IPS-NIHi11 (cell line): ENCODE results near the gene ALOXE3.

Experiments
- DNase-seq: peaks from one replicate; pipeline ENCODE4 v3.0.0; 2012; ENCODE audit warnings: mixed read lengths, low spot score

The ALOXE3 gene

DNA sequence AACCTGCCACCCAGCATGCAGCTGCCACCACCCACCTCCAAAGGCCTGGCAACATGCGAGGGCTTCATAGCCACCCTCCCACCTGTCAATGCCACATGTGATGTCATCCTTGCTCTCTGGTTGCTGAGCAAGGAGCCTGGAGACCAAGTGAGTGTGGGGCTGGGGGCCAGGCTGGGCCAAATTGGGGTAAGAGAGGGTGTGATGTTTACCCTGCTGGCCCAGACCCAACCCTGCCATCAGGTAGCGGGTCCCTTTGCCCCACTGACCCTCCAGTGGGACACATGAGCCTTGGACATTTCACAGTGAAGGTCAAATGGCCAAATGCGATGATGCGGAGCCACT lies 70.6 kb downstream of the ALOXE3 start:
- DNase-seq: no peak

DNA sequence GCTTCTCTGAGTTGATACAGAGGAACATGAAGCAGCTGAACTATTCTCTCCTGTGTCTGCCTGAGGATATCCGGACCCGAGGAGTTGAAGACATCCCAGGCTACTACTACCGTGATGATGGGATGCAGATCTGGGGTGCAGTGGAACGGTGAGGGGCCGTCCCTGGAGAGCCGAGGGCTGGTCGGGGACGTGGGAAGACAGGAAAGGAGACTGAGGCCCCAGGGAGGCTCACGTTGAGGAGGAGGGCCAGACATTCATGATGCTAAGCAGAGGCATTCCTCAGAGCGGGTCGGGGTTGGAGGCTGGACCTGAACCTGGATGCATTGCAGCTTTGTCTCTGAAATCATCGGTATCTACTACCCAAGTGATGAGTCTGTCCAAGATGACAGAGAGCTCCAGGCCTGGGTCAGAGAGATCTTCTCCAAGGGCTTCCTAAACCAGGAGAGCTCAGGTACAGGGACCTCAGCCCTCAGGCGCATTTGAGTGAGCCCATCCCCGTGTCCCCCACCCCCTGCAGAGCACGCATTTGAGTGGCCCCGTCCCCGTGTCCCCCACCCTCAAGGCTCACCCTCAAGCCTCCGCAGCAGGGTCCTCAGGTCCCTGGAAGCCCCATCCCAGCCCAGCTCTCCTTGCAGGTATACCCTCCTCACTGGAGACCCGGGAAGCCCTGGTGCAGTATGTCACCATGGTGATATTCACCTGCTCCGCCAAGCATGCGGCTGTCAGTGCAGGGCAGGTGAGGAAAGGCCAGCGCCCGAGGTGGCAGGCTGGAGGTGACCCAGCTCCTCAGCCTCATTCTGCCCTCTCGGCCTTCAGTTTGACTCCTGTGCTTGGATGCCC lies 71.2 kb downstream of the ALOXE3 start:
- no peak for DNase-seq

DNA sequence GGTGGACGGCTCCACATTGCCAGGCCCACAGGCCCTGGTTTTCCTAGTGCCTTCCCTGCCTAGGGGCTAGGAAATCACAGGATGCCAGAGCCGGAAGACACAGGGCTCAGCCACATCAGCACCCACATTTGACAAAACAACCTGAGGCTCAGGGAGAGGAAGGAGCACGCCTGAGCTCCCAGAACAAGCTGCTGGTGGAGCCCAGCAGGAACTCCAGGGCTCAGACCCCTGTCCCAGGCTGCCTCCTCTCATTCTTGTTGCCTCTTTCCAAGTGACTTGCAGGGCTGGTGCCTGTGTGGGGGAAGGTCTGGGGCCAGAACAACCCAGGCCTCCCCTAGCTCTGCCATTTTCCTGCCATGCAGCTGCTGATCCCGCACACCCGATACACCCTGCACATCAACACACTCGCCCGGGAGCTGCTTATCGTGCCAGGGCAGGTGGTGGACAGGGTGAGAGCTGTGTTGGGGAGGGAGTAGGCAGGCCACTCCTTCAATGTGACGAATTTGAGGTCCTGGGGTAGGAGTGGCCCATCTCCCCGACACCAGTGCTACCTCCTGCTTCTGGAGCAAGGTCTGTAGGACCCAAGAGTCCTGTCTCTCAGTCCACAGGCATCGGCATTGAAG lies 71.9 kb downstream of the ALOXE3 start:
- no peak for DNase-seq
